SK-N-SH (cell line): Measurements from ENCODE around the gene UBA1. TPM values are rescaled to one million over a fixed set of nuclear protein-coding genes. Genes with fewer than 3 reads are reported as not detected.

Experiments used
- CTCF ChIA-PET: fragments of 300-600, 350-600 bp; formaldehyde crosslinking; extraction: SDS; loops from one replicate; lab custom pipeline; 2021; lab: Yijun Ruan, JAX
- POLR2A ChIA-PET: fragments of 350-600 bp; sonication (Branson Sonifier 250); formaldehyde crosslinking; extraction: SDS; loops from one replicate; lab custom pipeline; 2020; ENCODE audit warnings: antibody characterized with exemption, inconsistent platforms; lab: Yijun Ruan, JAX
- DNase-seq: peaks from one replicate; pipeline ENCODE4 v3.0.0; 2012
- H2AFZ ChIP-seq: fragments of 200-600 bp; sonication (generic); 2 replicates; pipeline ENCODE4 v1.8.1; 2016; ENCODE audit warnings: antibody characterized with exemption, mild to moderate bottlenecking, low read depth
- H3F3A ChIP-seq: fragments of 200-600 bp; sonication (generic); replicated peaks from 2 replicates; pipeline ENCODE3; 2016; ENCODE audit warnings: antibody characterized with exemption, mild to moderate bottlenecking; ENCODE audit not compliant: insufficient read depth
- H3K27ac ChIP-seq, 2 experiments: fragments of 200-500 bp in 1 of 2; fragments of 200-600 bp in 1 of 2; sonication (Bioruptor generic) in 1 of 2; sonication (generic), shearing (Covaris generic) in 1 of 2; 2 replicates each; pipeline versions ENCODE4 v1.5.1 to v1.6.1; 2014 to 2016; ENCODE audit warnings: low read depth in 2 of 2, inconsistent platforms in 1 of 2, low read length in 1 of 2, mild to moderate bottlenecking in 1 of 2, mixed read lengths in 1 of 2
- H3K27me3 ChIP-seq: fragments of 200-600 bp; sonication (generic), shearing (Covaris generic); 2 replicates; pipeline ENCODE4 v1.6.1; 2016; ENCODE audit warnings: mixed run types; ENCODE audit not compliant: insufficient read depth
- H3K36me3 ChIP-seq, 2 experiments: fragments of 200-500 bp in 1 of 2; fragments of 200-600 bp in 1 of 2; sonication (Bioruptor generic) in 1 of 2; sonication (generic) in 1 of 2; replicated peaks in 1 of 2; 2 replicates each; pipeline versions ENCODE3 to v1.5.1; 2014 to 2016; ENCODE audit warnings: low read length in 1 of 2, mild to moderate bottlenecking in 1 of 2; ENCODE audit not compliant: insufficient read depth in 2 of 2, control insufficient read depth in 1 of 2
- H3K4me1 ChIP-seq, 2 experiments: fragments of 200-500 bp in 1 of 2; fragments of 200-600 bp in 1 of 2; sonication (Bioruptor generic) in 1 of 2; sonication (generic), shearing (Covaris generic) in 1 of 2; 2 replicates each; pipeline versions ENCODE4 v1.5.1 to v1.6.1; 2014 to 2016; ENCODE audit warnings: low read depth in 1 of 2, low read length in 1 of 2, mixed run types in 1 of 2; ENCODE audit not compliant: insufficient read depth in 2 of 2, control insufficient read depth in 1 of 2
- H3K4me2 ChIP-seq: fragments of 200-600 bp; sonication (generic), shearing (Covaris generic); 2 replicates; pipeline ENCODE4 v1.6.1; 2017; ENCODE audit warnings: mixed run types
- H3K4me3 ChIP-seq, 2 experiments: fragments of 200-500 bp in 1 of 2; fragments of 200-600 bp in 1 of 2; sonication (Bioruptor generic) in 1 of 2; sonication (generic), shearing (Covaris generic) in 1 of 2; 2 replicates each; pipeline versions ENCODE4 v1.5.1 to v1.8.1; 2014 to 2016; ENCODE audit warnings: low read depth in 2 of 2, inconsistent platforms in 1 of 2, low read length in 1 of 2, mild to moderate bottlenecking in 1 of 2, mixed read lengths in 1 of 2, moderate library complexity in 1 of 2
- H3K79me2 ChIP-seq: fragments of 200-600 bp; sonication (generic); 2 replicates; pipeline ENCODE4 v1.8.1; 2017; ENCODE audit warnings: mild to moderate bottlenecking; ENCODE audit not compliant: insufficient read depth
- H3K9ac ChIP-seq: fragments of 200-600 bp; sonication (generic); 2 replicates; pipeline ENCODE4 v1.6.1; 2017; ENCODE audit warnings: mixed run types
- H3K9me2 ChIP-seq: fragments of 200-600 bp; sonication (generic); 2 replicates; pipeline ENCODE4 v1.6.1; 2017; ENCODE audit warnings: mixed run types
- H3K9me3 ChIP-seq: fragments of 200-600 bp; sonication (generic); 2 replicates; pipeline ENCODE4 v1.6.1; 2017; ENCODE audit warnings: mixed run types, mild to moderate bottlenecking, moderate library complexity
- H4K20me1 ChIP-seq: fragments of 200-600 bp; sonication (generic); 2 replicates; pipeline ENCODE4 v1.6.1; 2017; ENCODE audit warnings: mild to moderate bottlenecking, mixed run types; ENCODE audit not compliant: insufficient read depth
- CHD2 ChIP-seq: fragments of 150-350 bp; IDR thresholded peaks from 2 replicates; pipeline ENCODE4 v1.6.1; 2018; ENCODE audit warnings: low read length; ENCODE audit not compliant: partially characterized antibody
- EP300 ChIP-seq, 2 experiments: IDR thresholded peaks; 2 replicates each; pipeline versions ENCODE4 v1.4.0 to v1.6.1; 2012; ENCODE audit warnings: borderline replicate concordance in 1 of 2, low read depth in 1 of 2, low read length in 1 of 2
- EZH2phosphoT487 ChIP-seq: fragments of 200-600 bp; sonication (generic); IDR thresholded peaks from 2 replicates; pipeline ENCODE4 v1.6.1; 2017; ENCODE audit warnings: low read depth, mixed run types, mild to moderate bottlenecking, antibody characterized with exemption, moderate library complexity, borderline replicate concordance
- GATA2 ChIP-seq: sonication (generic); formaldehyde crosslinking; IDR thresholded peaks from 2 replicates; pipeline ENCODE4 v1.5.0; 2020; ENCODE audit warnings: mild to moderate bottlenecking, missing genetic modification reagents
- IRF3 ChIP-seq: fragments of 150-350 bp; IDR thresholded peaks from 2 replicates; pipeline ENCODE4 v1.6.1; 2016; ENCODE audit warnings: mild to moderate bottlenecking, low read depth, low read length
- JUND ChIP-seq: IDR thresholded peaks from 2 replicates; pipeline ENCODE4 v1.4.0; 2012
- MEF2A ChIP-seq: IDR thresholded peaks from 2 replicates; pipeline ENCODE4 v1.4.0; 2012; ENCODE audit warnings: low read depth, borderline replicate concordance
- MXI1 ChIP-seq: IDR thresholded peaks from 2 replicates; pipeline ENCODE4 v1.6.1; 2012; ENCODE audit warnings: mild to moderate bottlenecking, low read depth, low read length, improper control_type of control experiment
- PBX3 ChIP-seq: IDR thresholded peaks from 2 replicates; pipeline ENCODE4; 2012
- RAD21 ChIP-seq: IDR thresholded peaks from 2 replicates; pipeline ENCODE4 v1.6.1; 2012; ENCODE audit warnings: mild to moderate bottlenecking, low read length
- RCOR1 ChIP-seq: fragments of 150-350 bp; IDR thresholded peaks from 2 replicates; pipeline ENCODE4 v1.6.1; 2017; ENCODE audit warnings: antibody characterized with exemption, low read length
- TAF1 ChIP-seq: IDR thresholded peaks from 2 replicates; pipeline ENCODE4 v1.6.1; 2012; ENCODE audit warnings: low read depth, mild to moderate bottlenecking, low read length, moderate library complexity, borderline replicate concordance
- TCF12 ChIP-seq: IDR thresholded peaks from 2 replicates; pipeline ENCODE4 v1.4.0; 2012
- TEAD4 ChIP-seq: IDR thresholded peaks from 2 replicates; pipeline ENCODE4 v1.4.0; 2012; ENCODE audit warnings: mild to moderate bottlenecking, borderline replicate concordance; ENCODE audit not compliant: insufficient read depth
- WGBS: methylation state at CpG from one replicate; pipeline ENCODE4 v1.1.6; 2017; ENCODE audit warnings: low lambda C conversion rate; 5-methylcytosine and 5-hydroxymethylcytosine counted together
- polyA plus RNA-seq, 3 experiments: library from polyadenylated mRNA; depleted of rRNA; stranded (reverse); fragments of >200 nt; gene quantifications; 2 replicates each; pipeline ENCODE4 v1.2.3, GENCODE V29; 2012
- TF ChIP-seq, protein P1 (sequence below): IDR thresholded peaks from 2 replicates; pipeline ENCODE4 v1.6.1; 2012; ENCODE audit warnings: mild to moderate bottlenecking, low read depth, low read length, moderate library complexity
- TF ChIP-seq, protein P2 (sequence below): IDR thresholded peaks from 2 replicates; pipeline ENCODE4 v1.4.0; 2012; ENCODE audit warnings: low read depth, borderline replicate concordance
- TF ChIP-seq, protein P3 (sequence below): IDR thresholded peaks from 2 replicates; pipeline ENCODE4 v1.4.0; 2012; ENCODE audit warnings: low read depth
- TF ChIP-seq, protein P4 (sequence below): fragments of 150-350 bp; IDR thresholded peaks from 2 replicates; pipeline ENCODE4 v1.6.1; 2017; ENCODE audit warnings: antibody characterized with exemption, low read length, low read depth, borderline replicate concordance

UBA1 gene
- polyA plus RNA-seq, 1 of the 3 experiments (the other 2 are of a cell fraction) = 283 TPM

DNA sequence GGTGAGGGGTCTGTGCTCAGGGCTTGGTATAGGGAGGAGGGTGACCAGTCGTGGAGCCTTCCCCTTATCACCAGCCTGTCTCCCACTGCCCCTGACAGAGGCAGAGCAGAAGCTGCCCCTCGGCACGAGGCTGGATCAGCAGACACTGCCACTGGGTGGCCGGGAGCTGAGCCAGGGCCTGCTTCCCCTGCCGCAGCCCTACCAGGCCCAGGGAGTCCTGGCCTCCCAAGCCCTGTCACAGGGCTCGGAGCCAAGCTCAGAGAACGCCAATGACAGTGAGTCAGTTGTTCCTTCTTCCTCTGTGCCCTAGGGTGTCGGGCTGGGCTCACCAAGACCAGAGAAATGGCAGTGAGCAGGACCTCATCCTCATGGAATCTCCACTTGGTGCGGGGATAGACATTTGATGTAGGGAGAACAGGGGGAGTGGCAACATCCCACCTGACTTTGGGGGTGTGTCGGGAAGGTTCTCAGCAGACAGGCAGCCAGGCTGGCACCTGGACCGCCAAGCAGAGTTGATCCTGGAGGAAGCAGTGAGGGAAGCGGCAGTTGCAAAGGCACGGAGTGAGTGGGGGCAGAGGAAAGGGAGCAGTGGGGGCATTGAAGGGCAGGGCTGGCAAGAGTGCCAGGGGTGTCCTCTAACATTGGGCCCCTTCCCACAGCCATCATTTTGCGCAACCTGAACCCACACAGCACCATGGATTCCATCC is 14.3 kb upstream of the UBA1 start:
- CTCF ChIA-PET = no interaction called here

More for the DNA sequence above, 14.3 kb upstream of the UBA1 start:
- H3K4me2 ChIP-seq = no peak overlapping the region
- H3K79me2 ChIP-seq = no peaks in the 10 kb centered on the region
- no peak overlapping the region for H3K4me3 ChIP-seq
- no peak overlapping the region for H3K27ac ChIP-seq
- no peaks in the 10 kb centered on the region for H3K9me3 ChIP-seq
- H4K20me1 ChIP-seq = no peaks in the 10 kb centered on the region
- no peaks in the 10 kb centered on the region for H3K4me1 ChIP-seq
- peaks cover 0 to 16% of the 10 kb centered on the region in 2 experiments for H3K36me3 ChIP-seq
- H3F3A ChIP-seq = no peaks in the 10 kb centered on the region
- no peak overlapping the region for H2AFZ ChIP-seq
- H3K9ac ChIP-seq = no peak overlapping the region
- DNase-seq = no peak
- no peaks in the 10 kb centered on the region for H3K9me2 ChIP-seq
- H3K27me3 ChIP-seq = peaks cover 38% of the 10 kb centered on the region; the same call in 1 of the 2 replicates
- 53% methylated on average over 8 of the region's 14 CpGs for WGBS
- POLR2A ChIA-PET = no interaction called here
- TF ChIP-seq, protein P1, sequence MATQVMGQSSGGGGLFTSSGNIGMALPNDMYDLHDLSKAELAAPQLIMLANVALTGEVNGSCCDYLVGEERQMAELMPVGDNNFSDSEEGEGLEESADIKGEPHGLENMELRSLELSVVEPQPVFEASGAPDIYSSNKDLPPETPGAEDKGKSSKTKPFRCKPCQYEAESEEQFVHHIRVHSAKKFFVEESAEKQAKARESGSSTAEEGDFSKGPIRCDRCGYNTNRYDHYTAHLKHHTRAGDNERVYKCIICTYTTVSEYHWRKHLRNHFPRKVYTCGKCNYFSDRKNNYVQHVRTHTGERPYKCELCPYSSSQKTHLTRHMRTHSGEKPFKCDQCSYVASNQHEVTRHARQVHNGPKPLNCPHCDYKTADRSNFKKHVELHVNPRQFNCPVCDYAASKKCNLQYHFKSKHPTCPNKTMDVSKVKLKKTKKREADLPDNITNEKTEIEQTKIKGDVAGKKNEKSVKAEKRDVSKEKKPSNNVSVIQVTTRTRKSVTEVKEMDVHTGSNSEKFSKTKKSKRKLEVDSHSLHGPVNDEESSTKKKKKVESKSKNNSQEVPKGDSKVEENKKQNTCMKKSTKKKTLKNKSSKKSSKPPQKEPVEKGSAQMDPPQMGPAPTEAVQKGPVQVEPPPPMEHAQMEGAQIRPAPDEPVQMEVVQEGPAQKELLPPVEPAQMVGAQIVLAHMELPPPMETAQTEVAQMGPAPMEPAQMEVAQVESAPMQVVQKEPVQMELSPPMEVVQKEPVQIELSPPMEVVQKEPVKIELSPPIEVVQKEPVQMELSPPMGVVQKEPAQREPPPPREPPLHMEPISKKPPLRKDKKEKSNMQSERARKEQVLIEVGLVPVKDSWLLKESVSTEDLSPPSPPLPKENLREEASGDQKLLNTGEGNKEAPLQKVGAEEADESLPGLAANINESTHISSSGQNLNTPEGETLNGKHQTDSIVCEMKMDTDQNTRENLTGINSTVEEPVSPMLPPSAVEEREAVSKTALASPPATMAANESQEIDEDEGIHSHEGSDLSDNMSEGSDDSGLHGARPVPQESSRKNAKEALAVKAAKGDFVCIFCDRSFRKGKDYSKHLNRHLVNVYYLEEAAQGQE = no peak
- no peak for TF ChIP-seq TEAD4
- no peak for TF ChIP-seq TAF1
- TF ChIP-seq, protein P2, sequence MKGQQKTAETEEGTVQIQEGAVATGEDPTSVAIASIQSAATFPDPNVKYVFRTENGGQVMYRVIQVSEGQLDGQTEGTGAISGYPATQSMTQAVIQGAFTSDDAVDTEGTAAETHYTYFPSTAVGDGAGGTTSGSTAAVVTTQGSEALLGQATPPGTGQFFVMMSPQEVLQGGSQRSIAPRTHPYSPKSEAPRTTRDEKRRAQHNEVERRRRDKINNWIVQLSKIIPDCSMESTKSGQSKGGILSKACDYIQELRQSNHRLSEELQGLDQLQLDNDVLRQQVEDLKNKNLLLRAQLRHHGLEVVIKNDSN = no peak
- TF ChIP-seq, protein P3, sequence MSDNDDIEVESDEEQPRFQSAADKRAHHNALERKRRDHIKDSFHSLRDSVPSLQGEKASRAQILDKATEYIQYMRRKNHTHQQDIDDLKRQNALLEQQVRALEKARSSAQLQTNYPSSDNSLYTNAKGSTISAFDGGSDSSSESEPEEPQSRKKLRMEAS = no peak
- no peak for TF ChIP-seq MXI1
- TF ChIP-seq RAD21 = no peak
- TF ChIP-seq IRF3 = no peak
- no peak for TF ChIP-seq TCF12
- TF ChIP-seq RCOR1 = no peak
- no peak for TF ChIP-seq JUND
- TF ChIP-seq EZH2phosphoT487 = no peak
- TF ChIP-seq CHD2 = no peak
- no peak for TF ChIP-seq EP300 (IDR thresholded peaks at IDR 0.05; ENCODE audit: borderline replicate concordance in 1 of 2, low read depth in 1 of 2, low read length in 1 of 2)
- no peak for TF ChIP-seq GATA2
- TF ChIP-seq, protein P4, sequence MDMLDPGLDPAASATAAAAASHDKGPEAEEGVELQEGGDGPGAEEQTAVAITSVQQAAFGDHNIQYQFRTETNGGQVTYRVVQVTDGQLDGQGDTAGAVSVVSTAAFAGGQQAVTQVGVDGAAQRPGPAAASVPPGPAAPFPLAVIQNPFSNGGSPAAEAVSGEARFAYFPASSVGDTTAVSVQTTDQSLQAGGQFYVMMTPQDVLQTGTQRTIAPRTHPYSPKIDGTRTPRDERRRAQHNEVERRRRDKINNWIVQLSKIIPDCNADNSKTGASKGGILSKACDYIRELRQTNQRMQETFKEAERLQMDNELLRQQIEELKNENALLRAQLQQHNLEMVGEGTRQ = no peak
- TF ChIP-seq MEF2A = no peak
- no peak for TF ChIP-seq PBX3
